CD4-positive, alpha-beta T cell treated with Interferon alpha-2 for 1 hour (primary cell): ENCODE results near the gene PPM1B.
A peak's percentile ranks its signal among the peaks of the same experiment; 100 is the strongest.
"Not testable (repeated sequence)": the region's sequence is repeated elsewhere in the genome, so short reads cannot be mapped to it uniquely, and the experiment has no call there.

Experiments used
- DNase-seq, 2 donors: peaks; one replicate each; pipeline ENCODE4 v3.0.0-alpha.2; 2020 to 2022

The PPM1B gene

DNA sequence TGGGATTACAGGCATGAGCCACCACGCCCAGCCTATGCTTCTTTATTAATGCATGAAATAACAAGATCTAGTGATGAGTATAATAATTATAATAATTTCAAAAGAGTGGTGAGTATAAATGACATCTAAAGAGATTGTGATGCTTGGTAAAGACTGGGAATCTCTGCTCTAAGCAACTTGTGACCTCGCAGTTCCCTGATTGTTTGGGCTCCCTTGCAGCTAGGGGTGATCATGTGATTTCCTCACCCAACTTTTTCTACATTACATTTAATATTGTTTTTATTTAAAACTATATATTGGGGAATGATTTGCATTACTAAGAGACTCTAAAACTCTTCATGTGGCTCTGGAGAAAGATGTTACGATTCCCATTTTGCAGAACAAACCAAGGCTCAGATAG, 4.1 kb upstream of the PPM1B start:
- no peak for DNase-seq

DNA sequence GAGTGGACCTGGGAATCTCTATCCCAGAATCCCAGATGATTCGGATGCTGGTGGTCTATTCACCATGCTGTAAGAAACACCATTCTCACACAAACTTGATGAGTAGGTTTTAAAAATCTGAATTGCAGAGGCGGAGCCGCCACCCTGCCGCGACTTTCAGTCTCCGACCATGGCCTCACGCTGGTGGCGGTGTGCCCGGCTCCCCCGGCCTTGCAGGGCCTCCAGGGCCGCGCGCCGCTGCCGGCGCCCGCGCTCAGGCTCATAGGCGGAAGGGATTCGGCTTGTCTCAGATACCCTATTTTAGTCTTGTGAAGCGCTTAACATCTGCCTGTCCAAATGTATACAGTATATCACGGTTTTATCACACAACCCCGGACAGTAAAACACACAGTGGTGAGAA, 2.6 kb upstream of the PPM1B start:
- DNase-seq = no peak

DNA sequence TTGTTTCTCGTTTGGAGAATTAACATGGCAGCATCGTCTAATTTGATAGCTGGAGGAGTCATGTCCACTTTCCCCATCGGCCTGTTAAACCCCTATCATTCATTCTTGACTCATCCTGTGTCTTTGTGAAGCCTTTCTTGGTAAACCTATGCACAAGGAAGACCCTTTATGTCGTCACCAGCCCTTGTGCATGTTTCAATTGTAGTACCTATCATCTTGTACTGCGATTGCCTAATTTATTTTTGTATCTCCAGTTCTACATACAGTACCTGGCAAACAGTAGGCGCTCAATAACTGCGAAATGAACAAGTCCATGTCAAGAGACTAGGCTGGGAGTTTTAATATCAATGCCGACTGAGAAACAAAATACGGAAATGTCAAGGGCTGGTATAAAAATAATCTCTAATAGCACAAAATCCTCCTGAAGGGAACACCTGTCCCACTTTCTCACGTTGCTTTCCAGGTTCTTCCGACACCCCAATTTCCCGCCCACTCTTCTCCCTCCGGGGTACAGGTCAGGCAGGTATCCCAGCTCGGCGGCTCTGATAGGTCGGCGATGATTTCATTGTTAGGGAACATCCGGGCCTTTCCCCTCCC, 1.3 kb upstream of the PPM1B start:
- no peak for DNase-seq

DNA sequence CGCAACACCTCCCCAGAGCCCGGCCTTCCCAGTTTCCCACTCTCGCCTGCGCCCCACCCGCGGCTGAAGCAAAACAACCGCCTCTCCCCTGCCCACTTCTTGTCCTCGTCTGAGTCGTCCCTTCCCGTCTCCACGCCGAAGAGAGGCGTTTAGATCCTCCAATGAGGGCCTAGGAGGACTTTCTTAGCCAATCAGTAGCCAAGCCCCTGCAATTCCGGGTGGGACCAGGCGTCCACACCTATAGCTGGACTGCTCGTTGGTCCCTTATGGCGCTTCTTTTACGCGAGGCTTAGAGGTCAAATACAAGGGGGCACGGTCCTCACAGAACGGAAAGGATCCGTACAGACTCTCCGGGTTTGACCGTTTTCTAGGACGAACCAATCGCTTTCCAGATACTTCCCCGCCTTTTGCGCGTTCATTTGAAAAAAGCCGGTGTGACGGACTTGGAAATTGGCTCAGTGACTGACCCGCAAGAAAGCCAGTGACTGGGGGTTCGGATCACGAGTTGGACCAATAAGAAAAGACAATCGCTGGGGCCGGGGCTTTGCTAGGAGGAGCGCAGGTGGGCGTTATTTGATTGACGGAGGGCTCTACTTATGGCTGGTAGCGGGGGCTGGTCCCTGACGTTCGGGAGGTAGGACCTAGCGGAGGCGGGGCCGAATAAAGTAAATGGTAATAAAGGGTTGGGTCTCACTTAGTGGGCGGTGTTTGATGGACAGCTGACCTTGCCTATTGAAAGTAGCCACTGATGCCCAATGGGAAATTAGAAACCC, 581 bp upstream of the PPM1B start:
- DNase-seq = peak; percentile 99 to 100

DNA sequence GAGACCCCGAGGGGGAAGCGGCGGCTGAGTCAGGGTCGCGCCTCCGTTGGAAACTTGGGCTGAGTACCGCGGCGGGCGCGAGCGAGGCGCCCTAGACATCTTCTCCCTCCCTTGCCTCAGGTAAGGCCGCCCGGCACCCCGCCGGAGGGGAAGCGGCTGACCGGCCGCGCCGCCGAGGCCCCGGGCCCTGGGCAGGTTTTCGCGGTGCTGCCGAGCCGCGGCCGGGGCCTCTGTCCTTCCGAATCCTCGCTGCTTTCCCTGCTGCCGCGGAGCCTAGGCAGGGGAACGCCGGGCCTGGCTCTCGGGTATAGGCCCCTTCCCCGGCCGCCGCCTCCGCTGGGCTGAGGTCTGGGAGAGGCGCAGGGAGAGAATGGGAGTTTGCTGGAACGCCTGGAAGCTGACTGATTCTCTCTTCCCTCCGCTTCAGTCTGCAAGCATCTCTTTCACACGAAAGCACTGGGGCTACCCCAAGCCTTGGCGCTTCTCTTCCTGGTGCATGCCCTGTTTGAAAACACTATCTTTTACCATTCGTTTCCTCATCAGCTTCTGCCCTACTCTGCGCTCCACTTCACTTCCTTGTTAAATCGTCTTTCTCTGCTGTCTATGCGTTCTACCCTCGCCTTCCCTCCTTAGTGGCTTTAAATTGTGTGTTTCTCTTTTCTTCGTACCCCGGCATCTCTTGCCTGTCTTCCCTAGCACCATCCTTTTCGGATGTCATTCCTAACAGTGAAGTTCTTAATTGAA, 652 bp downstream of the PPM1B start:
- DNase-seq = peak; percentile 40 to 66

DNA sequence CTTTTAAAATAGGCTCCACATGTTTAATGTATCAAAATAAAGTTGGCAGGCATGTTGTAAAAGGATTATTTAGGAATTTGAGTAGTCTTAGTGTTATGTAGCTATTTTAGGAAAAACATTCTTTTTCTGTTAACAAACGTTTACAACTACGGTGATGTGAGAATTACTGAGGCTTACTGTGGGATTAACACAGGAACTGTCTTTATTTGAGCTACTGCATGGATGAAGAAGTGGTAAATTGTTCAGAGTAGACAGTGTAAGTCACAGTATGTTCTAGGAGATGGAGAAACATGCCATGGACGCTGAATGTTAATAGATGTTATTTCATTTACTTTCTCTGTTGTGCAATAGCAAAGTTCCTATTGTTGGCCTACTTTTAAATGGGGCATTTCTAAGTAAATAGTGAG, 1.6 kb downstream of the PPM1B start:
- no peak for DNase-seq

DNA sequence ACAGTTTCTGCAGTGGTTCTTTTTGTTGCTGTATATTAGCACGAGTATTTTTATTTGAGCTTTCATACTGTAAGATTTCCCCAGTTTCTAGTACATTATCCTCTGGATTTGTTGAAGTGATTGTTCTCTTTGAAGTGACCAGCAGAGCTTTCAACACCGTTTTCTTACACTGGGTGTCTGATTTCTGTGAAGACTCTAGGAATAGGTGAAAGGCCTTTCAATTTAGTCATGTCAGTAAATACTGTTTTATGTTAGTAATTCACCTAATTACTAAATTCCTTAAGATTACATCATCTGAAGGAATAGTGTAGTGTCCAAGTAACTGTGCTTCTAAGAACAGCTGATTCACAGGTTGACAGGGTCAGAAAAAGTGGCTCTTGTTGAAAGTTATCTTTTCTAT, 2.3 kb downstream of the PPM1B start:
- DNase-seq = no peak

DNA sequence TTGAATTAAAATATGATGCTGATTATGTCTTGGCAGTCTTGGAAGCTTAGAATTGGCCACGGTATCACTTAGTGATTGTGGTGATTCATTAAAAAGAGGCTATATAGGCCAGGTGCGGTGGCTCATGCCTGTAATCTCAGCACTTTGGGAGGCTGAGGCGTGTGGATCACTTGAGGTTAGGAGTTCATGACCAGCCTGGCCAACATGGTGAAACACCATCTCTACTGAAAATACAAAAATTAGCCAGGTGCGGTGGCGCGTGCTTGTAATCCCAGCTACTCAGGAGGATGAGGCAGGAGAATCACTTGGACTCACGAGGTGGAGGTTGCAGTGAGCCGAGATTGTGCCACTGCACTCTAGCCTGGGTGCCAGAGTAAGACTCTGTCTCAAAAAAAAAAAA, 2.8 kb downstream of the PPM1B start:
- DNase-seq = not testable (repeated sequence)

DNA sequence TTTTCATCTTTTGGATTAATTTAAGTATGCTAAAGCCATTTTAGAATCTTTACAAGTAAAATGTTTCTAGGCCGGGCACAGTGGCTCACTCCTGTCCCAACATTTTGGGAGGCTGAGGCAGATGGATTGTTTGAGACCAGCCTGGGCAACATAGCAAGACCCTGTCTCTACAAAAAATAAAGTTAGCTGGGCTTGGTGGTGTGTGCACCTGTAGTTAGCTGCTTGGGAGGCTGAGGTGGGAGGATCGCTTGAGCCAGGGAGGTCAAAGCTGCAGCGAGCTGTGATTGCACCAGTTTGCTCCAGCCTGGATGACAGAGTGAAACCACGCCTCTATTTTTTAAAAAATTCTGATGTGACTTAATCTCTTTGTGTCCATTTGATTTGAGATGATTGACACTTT, 3.9 kb downstream of the PPM1B start:
- DNase-seq = no peak

DNA sequence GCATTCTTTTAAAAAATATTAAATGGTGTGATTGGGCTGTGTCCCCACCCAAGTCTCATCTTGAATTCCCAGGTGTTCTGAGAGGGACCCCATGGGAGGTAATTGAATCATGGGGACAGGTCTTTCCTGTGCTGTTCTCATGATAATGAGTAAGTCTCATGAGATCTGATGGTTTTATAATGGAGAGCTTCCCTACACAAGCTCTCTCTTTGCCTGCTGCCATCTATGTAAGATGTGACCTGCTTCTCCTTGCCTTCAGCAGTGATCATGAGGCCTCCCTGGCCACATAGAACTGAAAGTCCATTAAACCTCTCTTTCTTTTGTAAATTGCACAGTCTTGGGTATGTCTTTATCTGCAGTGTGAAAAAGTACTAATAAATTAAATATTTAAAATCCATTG, 10.3 kb downstream of the PPM1B start:
- DNase-seq = no peak

DNA sequence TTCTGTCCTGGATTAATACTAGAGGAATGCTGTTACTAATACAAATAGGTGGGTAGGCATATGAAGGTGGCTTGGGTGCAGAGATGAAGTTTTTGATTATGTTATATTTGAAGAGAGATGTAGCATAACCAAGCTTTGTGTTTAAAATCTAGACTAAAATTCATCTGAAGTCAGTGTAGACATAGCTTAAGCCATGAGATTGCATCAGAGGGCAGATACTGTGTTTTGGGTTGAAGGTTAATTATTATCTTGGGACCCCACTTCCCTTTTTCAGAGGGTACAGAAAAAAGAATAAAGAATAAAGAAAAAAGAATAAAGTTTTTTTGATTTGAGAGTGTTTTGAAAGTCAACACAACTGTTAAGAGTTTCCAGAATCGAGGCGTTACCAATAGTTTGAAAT, 13.0 kb downstream of the PPM1B start:
- DNase-seq = no peak

DNA sequence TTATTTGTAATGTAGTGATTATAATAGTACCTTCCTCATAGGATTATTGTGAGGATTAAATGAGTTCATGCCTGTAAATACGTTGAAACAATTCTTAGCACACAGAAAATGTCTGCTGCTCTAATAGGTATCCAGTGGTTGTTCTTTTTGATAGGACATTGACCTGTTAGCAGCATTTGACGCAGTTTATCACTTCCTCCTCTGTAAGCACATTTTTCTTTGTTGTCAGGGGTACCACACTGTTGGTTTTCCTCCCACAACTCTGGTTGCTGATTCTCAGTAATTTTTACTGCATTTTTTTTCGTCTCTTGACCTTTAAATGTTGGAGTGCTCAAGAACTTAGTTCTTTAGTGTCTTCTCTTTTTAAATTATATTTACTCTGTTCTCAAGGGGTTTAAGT, 15.4 kb downstream of the PPM1B start:
- DNase-seq = peak; percentile 9 to 49

DNA sequence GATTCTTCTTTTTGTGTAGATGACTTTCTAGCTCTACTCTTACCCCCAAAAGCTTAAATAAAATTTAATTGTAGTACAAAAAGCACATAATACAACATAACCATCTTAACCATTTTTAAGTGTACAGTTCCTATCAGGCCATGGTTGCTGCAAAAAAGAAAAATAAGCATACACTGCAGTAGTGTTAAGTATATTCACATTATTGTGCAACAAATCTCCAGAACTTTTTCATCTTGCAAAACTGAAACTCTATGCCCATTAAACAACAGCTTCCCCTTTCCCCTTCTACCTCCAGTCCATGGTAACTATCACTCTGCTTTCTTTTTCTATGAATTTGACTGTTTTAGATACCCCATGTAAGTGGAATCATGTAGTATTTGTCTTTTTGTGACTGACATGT, 18.1 kb downstream of the PPM1B start:
- no peak for DNase-seq

DNA sequence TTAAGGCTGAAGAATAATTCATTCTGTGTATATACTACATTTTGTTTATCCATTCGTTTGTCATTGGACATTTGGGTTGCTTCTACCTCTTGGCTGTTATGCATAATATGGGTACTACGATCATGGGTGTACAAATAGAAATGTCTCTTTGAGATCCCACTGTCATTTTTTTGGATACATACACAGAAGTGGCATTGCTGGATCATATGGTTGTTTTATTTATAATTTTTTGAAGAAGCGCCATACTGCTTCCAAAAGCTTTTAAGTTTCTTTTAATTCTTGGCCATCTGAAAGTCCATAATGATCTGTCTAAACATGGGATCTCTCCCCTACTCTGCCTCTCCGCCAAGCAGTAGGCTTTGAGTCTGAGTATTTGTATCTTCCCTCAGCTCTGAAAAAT, 18.6 kb downstream of the PPM1B start:
- no peak for DNase-seq

DNA sequence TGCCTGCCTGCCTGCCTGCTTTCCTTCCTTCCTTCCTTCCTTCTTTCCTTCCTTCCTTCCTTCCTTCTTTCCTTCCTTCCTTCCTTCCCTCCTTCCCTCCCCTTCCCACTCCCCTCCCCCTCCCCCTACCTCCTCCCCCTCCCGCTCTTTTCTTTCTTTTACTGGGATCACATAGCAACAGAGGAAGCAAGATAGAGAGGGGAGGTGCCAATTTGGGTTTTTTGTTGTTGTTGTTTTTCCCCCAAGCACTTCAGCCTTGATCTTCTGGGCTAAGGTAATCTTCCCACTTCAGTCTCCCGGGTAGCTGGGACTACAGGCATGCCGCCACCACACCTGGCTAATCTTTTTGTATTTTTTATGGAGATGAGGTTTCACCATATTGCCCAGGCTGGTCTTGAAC, 20.0 kb downstream of the PPM1B start:
- DNase-seq = no peak

DNA sequence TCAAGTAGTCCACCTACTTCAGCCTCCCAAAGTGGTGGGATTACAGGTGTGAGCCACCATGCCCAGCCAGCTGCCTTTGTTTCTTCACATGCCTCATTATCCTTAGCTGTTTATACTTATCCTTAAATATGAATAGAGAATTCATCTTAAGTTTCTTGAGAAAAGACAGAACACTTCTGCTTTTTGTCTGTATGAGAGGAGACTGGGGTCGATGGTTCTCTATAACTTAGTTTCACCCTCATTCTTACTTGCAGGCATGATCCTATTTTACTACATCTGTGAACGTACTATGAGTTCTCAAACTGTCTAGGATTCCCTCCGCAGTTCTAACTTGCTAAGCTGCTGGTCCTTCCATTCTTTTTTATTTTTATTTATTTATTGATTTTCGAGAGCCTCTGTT, 20.4 kb downstream of the PPM1B start:
- DNase-seq = no peak

DNA sequence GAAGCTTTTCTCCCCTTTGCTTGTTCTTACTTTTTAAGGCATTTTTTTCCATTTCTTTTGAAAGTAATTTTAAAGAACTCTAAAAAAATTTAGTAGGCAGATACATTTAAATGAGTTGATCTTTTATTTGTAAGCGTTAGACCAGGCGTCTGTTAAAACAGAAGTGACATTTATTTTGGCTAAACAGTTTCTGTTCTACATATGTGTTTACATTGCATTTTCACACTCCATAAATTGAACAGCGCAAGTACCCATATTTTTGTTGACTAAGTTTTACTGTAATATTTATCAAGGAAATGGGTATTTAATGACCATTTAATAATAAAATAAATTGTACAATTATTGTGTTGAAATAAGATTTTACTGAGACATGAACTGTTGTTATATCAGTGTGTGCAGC, 21.9 kb downstream of the PPM1B start:
- DNase-seq = no peak

DNA sequence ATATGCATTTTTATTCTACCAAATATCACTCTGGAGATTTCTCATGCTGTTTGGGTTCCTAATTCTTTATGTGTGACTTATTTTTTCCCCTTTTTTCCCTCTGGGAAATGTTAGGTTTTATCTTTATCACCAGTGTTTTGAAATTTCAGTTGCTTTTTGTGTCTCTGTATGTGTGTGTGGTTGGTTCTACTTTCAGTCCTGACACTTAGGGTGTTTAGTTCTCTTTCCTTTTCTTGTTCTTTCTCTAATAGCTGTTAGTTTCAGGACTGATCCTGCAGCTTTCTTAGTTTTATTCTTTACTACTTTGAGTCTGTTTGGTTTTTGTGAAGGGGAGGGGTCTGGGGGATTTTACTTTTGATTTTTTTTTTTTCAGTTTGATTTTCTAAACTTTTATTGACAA, 23.1 kb downstream of the PPM1B start:
- DNase-seq = no peak

DNA sequence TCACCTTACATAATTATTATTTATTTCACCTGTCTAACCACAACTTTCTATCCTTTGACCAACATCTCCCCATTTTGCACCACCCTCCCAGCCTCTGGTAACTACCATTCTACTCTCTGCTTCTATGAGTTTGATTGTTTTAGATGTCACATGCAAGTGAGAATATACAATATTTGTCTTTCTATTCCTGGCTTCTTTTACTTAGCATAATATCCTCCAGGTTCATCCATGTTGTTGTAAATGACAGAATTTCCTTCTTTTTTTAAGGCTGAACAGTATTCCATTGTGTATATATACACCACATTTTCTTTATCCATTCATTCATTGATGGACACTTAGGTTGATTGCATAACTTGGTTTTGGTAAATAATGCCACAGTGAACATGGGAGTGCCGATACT, 24.0 kb downstream of the PPM1B start:
- DNase-seq = no peak

DNA sequence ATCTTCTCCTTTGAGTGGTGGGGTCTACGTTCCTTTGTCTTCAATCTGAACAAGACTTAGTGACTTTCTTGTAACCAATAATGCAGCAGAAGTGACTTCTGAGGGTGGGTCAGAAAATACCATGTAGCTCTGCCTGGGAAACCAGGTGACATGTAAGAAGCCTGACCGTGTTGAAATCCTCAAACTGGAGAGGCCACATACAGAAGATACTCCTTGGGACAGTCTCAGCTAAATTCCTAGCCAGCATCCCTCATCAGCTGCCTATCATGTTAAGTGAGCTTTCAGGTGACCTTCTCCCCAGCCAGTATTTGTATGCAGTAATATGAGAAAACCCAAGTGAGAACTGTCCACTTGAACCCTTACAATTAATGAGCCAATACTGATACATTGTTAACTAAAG, 27.0 kb downstream of the PPM1B start:
- DNase-seq = no peak

DNA sequence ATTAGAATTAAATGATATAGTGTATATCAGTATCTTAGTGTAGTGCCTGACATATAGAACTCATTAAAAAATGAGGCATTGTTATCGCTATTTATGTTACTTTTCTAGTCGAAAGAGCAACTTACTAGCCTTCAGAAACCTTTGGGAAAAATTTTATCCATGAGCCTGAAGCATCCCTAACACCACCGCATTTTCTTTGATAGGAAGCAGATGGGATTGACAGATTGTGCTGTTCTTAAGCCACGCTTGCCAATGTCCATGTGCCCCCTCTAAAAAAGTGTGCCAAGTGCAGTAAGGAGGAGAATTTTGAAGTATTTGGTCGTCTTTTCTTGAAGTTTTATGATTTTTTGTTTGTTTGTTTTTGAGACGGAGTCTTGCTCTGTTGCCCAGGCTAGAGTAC, 29.1 kb downstream of the PPM1B start:
- DNase-seq = no peak

DNA sequence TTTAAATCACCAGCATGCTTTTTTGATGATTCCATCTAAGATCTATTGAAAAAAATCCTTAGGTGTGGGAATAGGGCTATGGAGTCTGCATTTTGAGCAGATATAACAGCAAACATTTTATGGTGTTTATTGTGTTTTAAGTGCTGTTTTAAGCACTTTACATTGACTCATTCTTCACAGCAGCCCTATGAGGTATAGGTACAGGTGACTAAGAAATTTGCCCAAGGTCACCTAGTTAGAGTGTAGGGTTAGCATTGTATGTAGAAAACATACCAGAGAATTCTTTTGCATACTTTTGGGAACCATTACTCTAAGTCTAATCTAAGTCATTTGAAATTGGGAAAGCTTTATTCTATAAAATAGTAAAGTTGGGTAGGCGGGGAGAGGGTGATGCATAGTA, 31.3 kb downstream of the PPM1B start:
- no peak for DNase-seq

DNA sequence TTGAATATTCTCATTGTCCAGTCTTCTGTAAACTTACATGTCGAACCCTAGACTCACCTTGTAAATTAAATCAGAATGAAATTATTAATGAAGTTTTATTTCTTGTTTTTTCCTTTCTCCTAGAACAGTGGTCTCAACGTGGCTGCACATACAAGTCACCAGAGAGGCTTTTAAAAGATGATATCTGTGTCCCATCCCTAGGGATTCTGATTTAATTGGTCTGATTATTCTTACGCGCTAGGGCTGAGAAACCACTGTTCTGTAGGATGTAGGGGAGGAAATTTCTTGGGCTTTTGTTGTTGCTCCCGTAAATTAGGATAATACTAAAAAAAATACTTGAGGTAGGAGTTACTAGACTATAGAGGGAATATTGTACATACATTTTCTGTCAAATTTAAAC, 32.1 kb downstream of the PPM1B start:
- no peak for DNase-seq

DNA sequence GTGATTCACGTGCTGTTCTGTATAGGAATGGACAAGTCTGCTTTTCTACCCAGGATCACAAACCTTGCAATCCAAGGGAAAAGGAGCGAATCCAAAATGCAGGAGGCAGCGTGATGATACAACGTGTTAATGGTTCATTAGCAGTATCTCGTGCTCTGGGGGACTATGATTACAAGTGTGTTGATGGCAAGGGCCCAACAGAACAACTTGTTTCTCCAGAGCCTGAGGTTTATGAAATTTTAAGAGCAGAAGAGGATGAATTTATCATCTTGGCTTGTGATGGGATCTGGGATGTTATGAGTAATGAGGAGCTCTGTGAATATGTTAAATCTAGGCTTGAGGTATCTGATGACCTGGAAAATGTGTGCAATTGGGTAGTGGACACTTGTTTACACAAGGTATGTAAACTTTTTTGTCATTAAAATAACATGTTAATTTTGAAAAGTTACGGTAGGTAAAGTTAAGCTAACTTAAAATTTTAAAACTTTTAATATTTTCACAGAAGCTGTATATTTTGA, 33.0 kb downstream of the PPM1B start:
- no peak for DNase-seq
